ENCODE measurements around the gene MYO19.

The MYO19 gene, protein sequence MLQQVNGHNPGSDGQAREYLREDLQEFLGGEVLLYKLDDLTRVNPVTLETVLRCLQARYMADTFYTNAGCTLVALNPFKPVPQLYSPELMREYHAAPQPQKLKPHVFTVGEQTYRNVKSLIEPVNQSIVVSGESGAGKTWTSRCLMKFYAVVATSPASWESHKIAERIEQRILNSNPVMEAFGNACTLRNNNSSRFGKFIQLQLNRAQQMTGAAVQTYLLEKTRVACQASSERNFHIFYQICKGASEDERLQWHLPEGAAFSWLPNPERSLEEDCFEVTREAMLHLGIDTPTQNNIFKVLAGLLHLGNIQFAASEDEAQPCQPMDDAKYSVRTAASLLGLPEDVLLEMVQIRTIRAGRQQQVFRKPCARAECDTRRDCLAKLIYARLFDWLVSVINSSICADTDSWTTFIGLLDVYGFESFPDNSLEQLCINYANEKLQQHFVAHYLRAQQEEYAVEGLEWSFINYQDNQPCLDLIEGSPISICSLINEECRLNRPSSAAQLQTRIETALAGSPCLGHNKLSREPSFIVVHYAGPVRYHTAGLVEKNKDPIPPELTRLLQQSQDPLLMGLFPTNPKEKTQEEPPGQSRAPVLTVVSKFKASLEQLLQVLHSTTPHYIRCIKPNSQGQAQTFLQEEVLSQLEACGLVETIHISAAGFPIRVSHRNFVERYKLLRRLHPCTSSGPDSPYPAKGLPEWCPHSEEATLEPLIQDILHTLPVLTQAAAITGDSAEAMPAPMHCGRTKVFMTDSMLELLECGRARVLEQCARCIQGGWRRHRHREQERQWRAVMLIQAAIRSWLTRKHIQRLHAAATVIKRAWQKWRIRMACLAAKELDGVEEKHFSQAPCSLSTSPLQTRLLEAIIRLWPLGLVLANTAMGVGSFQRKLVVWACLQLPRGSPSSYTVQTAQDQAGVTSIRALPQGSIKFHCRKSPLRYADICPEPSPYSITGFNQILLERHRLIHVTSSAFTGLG

DNA sequence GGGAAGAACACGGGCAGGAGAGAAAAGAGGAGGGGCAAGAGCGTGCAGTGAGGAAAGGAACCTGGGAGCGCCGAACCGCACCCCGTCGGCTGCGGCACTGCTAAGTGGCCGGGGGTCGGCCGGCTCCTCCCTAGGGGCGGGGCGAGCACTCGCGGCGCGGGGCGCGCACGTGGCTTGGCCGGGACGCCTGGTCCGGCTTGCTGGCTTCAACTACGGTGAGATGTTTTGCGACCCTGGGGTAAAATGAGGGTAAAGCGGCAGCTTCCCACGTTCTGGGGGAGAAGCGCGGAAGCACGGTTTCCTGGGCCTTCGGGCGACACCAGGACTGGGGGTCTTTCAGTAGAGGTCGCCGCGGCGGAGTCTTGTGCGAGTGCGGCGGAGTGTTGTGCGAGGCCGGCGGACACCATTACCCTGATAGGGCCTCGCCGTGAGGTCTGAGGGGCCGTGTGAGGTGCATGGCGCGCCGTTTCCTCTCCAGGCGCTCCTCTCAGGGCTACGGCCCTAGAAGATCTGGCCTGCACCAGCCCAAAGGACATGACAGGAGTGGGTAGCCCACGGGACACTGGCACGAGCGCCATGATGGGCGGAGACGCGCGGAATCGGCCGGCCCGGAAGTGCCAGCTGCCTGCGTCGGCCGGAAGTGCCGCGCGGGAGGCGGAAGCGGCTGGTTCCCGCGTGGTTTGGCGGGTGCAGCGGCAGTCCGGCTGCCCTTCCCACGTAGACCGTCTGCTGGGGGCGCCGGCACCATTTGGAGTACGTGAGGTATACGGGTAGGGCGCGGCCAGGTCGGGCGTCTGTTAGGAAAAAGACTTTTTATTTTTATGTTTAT lies at the start of gene MYO19, which contains the start of gene PIGW:
Gene MYO19 (minus strand): TSS at position 29 of the 829 bp plus-strand sequence. CDS start 2,330 bp downstream, outside the sequence.
Gene PIGW (plus strand): TSS at position 148 of the 829 bp plus-strand sequence. CDS start 2,115 bp downstream, outside the sequence.
- Histone ChIP-seq H3K4me1 (ENCODE audit: insufficient read depth, poor library complexity, severe bottlenecking) (no peaks in the 10 kb centered on the region), H3K27me3 (ENCODE audit: insufficient read depth, poor library complexity, severe bottlenecking) (no peaks in the 10 kb centered on the region), H3K4me3 (ENCODE audit: severe bottlenecking) (peak within 1 kb of the TSS; percentile 70), H3K9me3 (ENCODE audit: severe bottlenecking) (no peaks in the 10 kb centered on the region), H3K27ac (ENCODE audit: poor library complexity, severe bottlenecking) (peak within 1 kb of the TSS; percentile 90), H3K36me3 (ENCODE audit: low read depth) (peaks cover 60% of the 10 kb centered on the region)
- TF ChIP-seq, protein P1, sequence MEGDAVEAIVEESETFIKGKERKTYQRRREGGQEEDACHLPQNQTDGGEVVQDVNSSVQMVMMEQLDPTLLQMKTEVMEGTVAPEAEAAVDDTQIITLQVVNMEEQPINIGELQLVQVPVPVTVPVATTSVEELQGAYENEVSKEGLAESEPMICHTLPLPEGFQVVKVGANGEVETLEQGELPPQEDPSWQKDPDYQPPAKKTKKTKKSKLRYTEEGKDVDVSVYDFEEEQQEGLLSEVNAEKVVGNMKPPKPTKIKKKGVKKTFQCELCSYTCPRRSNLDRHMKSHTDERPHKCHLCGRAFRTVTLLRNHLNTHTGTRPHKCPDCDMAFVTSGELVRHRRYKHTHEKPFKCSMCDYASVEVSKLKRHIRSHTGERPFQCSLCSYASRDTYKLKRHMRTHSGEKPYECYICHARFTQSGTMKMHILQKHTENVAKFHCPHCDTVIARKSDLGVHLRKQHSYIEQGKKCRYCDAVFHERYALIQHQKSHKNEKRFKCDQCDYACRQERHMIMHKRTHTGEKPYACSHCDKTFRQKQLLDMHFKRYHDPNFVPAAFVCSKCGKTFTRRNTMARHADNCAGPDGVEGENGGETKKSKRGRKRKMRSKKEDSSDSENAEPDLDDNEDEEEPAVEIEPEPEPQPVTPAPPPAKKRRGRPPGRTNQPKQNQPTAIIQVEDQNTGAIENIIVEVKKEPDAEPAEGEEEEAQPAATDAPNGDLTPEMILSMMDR (IDR thresholded peaks at IDR 0.05; ENCODE audit: poor library complexity, severe bottlenecking): peak; percentile 6
- peak; percentile 82 for ATAC-seq (ENCODE audit: low read depth)
- peak; percentile 94 for DNase-seq (ENCODE audit: low spot score)

DNA sequence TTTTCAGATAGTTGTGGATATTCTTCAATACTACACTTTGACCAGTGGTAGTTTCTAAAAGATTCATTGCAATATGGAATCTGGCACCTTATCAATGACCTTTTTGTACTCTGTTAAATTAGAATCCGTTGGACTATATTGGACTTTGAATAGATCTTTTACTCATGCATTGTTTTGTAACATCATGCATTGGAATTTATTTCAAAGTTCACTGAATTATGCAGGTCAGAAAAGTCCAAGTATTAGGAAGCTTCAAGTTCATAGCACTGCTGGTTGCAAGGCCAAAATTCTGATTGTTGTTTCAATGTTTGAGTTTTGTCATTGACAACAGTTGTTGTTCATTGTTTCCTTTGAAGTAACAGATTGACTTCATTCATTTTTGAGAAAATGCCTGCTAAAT lies 49.1 kb upstream of the MYO19 start:
- no peak for DNase-seq (ENCODE audit: low spot score)
- Histone ChIP-seq H3K27me3 (ENCODE audit: insufficient read depth, poor library complexity, severe bottlenecking) (no peaks in the 10 kb centered on the region), H3K4me1 (ENCODE audit: insufficient read depth, poor library complexity, severe bottlenecking) (no peaks in the 10 kb centered on the region), H3K36me3 (ENCODE audit: low read depth) (peaks cover 93% of the 10 kb centered on the region), H3K4me3 (ENCODE audit: severe bottlenecking) (no peak overlapping the region), H3K9me3 (ENCODE audit: severe bottlenecking) (no peaks in the 10 kb centered on the region), H3K27ac (ENCODE audit: poor library complexity, severe bottlenecking) (no peak overlapping the region)
- no peak for ATAC-seq (ENCODE audit: low read depth)
- TF ChIP-seq, protein P1 (IDR thresholded peaks at IDR 0.05; ENCODE audit: poor library complexity, severe bottlenecking): no peak

DNA sequence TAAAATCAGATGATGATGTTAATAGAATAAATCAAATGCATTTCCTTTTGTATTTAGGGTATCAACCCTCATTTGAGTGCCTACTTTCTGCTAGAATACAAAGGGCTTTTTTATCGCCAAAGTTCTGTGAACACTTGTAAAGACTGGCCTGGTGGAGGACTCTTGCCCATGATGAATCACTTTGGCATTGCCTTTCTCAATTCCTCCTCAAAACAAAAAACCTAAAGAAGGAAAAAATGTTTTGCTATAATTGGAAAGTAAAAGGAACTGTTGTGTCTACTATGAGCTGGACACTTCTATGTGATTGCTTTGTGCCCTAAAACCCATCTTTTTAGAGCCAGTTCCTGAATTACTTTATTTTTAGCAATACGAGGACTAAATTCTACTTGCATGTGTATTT lies 44.0 kb upstream of the MYO19 start:
- TF ChIP-seq, protein P1 (IDR thresholded peaks at IDR 0.05; ENCODE audit: poor library complexity, severe bottlenecking): no peak
- H3K4me3 ChIP-seq (ENCODE audit: severe bottlenecking): no peak overlapping the region
- no peak for DNase-seq (ENCODE audit: low spot score)
- no peaks in the 10 kb centered on the region for H3K4me1 ChIP-seq (ENCODE audit: insufficient read depth, poor library complexity, severe bottlenecking)
- ATAC-seq (ENCODE audit: low read depth): no peak
- no peaks in the 10 kb centered on the region for H3K9me3 ChIP-seq (ENCODE audit: severe bottlenecking)
- no peaks in the 10 kb centered on the region for H3K27me3 ChIP-seq (ENCODE audit: insufficient read depth, poor library complexity, severe bottlenecking)
- H3K27ac ChIP-seq (ENCODE audit: poor library complexity, severe bottlenecking): no peak overlapping the region
- H3K36me3 ChIP-seq (ENCODE audit: low read depth): peaks cover 82% of the 10 kb centered on the region

DNA sequence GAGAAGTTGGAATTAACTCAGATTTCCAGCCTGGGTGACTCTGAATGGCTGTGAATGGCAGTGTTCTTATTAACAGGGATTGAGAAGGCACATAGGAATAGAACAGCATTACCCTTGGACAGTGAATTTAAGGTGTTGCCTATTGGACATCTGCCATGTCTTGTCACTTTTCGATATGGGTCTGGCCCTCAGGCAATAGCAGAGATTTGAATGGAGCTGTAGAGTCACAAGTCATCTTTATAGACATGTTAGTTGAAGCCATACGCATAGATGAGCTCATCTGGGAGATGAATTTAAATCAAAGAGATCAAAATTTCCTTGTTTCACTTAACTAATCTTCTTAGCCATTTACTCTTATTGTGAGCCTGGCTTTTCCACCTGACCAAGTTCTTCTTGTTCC lies 42.1 kb upstream of the MYO19 start:
- H3K36me3 ChIP-seq (ENCODE audit: low read depth): peaks cover 82% of the 10 kb centered on the region

More for the DNA sequence above, 42.1 kb upstream of the MYO19 start:
- DNase-seq (ENCODE audit: low spot score) (no peak), ATAC-seq (ENCODE audit: low read depth) (no peak)
- no peaks in the 10 kb centered on the region for H3K27me3 ChIP-seq (ENCODE audit: insufficient read depth, poor library complexity, severe bottlenecking)
- no peaks in the 10 kb centered on the region for H3K9me3 ChIP-seq (ENCODE audit: severe bottlenecking)
- TF ChIP-seq, protein P1 (IDR thresholded peaks at IDR 0.05; ENCODE audit: poor library complexity, severe bottlenecking): no peak
- no peak overlapping the region for H3K27ac ChIP-seq (ENCODE audit: poor library complexity, severe bottlenecking)
- H3K4me1 ChIP-seq (ENCODE audit: insufficient read depth, poor library complexity, severe bottlenecking): no peaks in the 10 kb centered on the region
- H3K4me3 ChIP-seq (ENCODE audit: severe bottlenecking): no peak overlapping the region

Measured in RWPE2 (cell line).